T-cell (primary cell): ENCODE data around the gene DLGAP5. TPM values are rescaled to one million over a fixed set of nuclear protein-coding genes. Genes with fewer than 3 reads are reported as not detected.

Experiments
- ATAC-seq, 4 experiments: fragments of 200-7000 bp in 3 of 4; fragments of 150-1000 bp in 1 of 4; cut with Tn5 transposase; replicated peaks in 1 of 4; 1 replicate in 3 of 4; 2 replicates in 1 of 4; pipeline ENCODE4 v1.10.0; 2021; ENCODE audit warnings: moderate library complexity in 3 of 4, mild to moderate bottlenecking in 2 of 4, moderate number of reproducible peaks in 1 of 4
- CTCF ChIA-PET, 2 donors: fragments of 300-600 bp; sonication (Branson Sonifier 250); formaldehyde crosslinking; loops; one replicate each; lab custom pipeline; 2022; ENCODE audit warnings: antibody characterized with exemption in 2 of 2; lab: Charles Lee
- POLR2A ChIA-PET, 2 donors: fragments of 300-600 bp; sonication (Branson Sonifier 250); formaldehyde crosslinking; loops; one replicate each; lab custom pipeline; 2022; ENCODE audit warnings: antibody characterized with exemption in 2 of 2; lab: Charles Lee
- DNase-seq, 35 experiments: peaks; one replicate each; pipeline versions ENCODE4 v3.0.0 to v3.0.0-alpha.2; 2013 to 2023
- H3K27ac ChIP-seq: one replicate; pipeline ENCODE4 v1.5.1; 2013; ENCODE audit warnings: low read length
- H3K27me3 ChIP-seq, 2 experiments: replicated peaks in 1 of 2; 1 replicate in 1 of 2; 2 replicates in 1 of 2; pipeline versions ENCODE4 v1.6.1 to v1.7.0; 2013; ENCODE audit warnings: low read length in 1 of 2, mixed read lengths in 1 of 2; ENCODE audit not compliant: control insufficient read depth in 2 of 2, insufficient read depth in 2 of 2; ENCODE audit errors: extremely low read depth in 1 of 2
- H3K36me3 ChIP-seq, 2 donors: 1 replicate in 1 of 2; 2 replicates in 1 of 2; pipeline versions ENCODE4 v1.6.1 to v1.7.0; 2013; ENCODE audit warnings: low read length in 1 of 2; ENCODE audit not compliant: control insufficient read depth in 2 of 2, insufficient read depth in 1 of 2; ENCODE audit errors: extremely low read depth in 1 of 2
- H3K4me1 ChIP-seq, 2 experiments: 1 replicate in 1 of 2; 2 replicates in 1 of 2; pipeline versions ENCODE4 v1.6.1 to v1.7.0; 2013; ENCODE audit warnings: low read length in 2 of 2, mixed read lengths in 1 of 2; ENCODE audit not compliant: insufficient read depth in 2 of 2, control insufficient read depth in 1 of 2; ENCODE audit errors: extremely low read depth in 1 of 2
- H3K4me3 ChIP-seq, 2 donors: 1 replicate in 1 of 2; 2 replicates in 1 of 2; pipeline versions ENCODE4 v1.5.1 to v1.7.0; 2013; ENCODE audit warnings: mild to moderate bottlenecking in 2 of 2, low read length in 1 of 2, moderate library complexity in 1 of 2; ENCODE audit not compliant: control insufficient read depth in 1 of 2; ENCODE audit errors: extremely low read depth in 1 of 2
- H3K9me3 ChIP-seq: 2 replicates; pipeline ENCODE4 v1.7.0; 2013
- H3K27ac Mint-ChIP-seq, 2 donors: one replicate each; pipeline ENCODE4 v1.8.0; 2020 to 2021; ENCODE audit warnings: mild to moderate bottlenecking in 2 of 2, mixed read lengths in 2 of 2
- H3K27me3 Mint-ChIP-seq, 2 donors: one replicate each; pipeline ENCODE4 v1.8.0; 2021 to 2022; ENCODE audit warnings: mixed read lengths in 2 of 2
- H3K36me3 Mint-ChIP-seq: one replicate; pipeline ENCODE4 v1.8.0; 2021; ENCODE audit warnings: mixed read lengths
- H3K4me1 Mint-ChIP-seq, 3 donors: one replicate each; pipeline ENCODE4 v1.8.0; 2020 to 2022; ENCODE audit warnings: mixed read lengths in 3 of 3, mild to moderate bottlenecking in 1 of 3
- H3K4me3 Mint-ChIP-seq, 3 donors: one replicate each; pipeline ENCODE4 v1.8.0; 2020 to 2022; ENCODE audit warnings: mild to moderate bottlenecking in 3 of 3, mixed read lengths in 3 of 3, moderate library complexity in 3 of 3
- H3K9me3 Mint-ChIP-seq, 3 donors: one replicate each; pipeline ENCODE4 v1.8.0; 2020 to 2022; ENCODE audit warnings: mixed read lengths in 3 of 3
- WGBS: methylation state at CpG from one replicate; pipeline ENCODE4 v1.1.5; 2013; ENCODE audit warnings: missing lambda C conversion rate; ENCODE audit not compliant: insufficient coverage; 5-methylcytosine and 5-hydroxymethylcytosine counted together
- total RNA-seq, 35 experiments: library from RNA in 6 of 35; stranded (reverse) in 6 of 35; fragments of 120-200 nt in 1 of 35; gene quantifications; one replicate each; pipeline versions ENCODE4 v1.2.1 to v1.2.4 and lab custom pipeline; 2013 to 2026

Gene DLGAP5
- total RNA-seq, 5 donors from 2014 or later (not counting 1 experiment from before 2014, with no cell fraction given) = 0.41 to 1.3 (median 0.73) TPM

DNA sequence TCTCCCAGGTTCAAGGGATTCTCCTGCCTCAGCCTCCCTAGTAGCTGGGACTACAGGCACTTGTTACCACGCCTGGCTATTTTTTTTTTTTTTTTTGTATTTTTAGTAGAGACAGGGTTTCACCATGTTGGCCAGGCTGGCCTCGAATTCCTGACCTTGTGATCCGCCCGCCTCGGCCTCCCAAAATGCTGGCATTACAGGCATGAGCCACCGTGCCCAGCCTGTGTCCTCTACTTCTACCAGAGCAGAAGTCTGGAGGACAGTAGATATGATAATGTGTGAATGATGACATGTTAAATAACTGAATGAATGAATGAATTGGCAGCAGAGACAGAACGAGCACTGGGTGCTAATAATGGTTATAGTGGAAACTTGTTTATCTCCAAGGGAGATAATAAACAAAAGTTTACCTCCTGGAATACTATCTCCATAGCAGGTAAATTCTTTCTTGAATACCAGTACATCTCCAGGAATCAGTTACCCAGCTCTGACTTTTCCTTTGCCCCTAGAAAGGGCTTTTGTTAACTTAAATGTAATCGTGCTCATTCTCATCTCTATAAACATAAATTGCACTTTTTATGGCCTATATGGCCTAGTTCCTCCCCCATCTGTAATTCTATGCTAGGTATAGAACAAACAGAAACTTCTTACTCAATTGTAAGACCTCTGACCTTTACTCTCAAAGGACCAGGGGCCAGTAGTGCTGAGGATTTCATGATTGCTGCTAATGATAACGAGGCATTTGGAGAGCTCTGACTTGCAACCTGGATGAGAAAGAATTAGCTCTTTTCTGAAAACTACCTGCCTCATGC is 69.6 kb downstream of the DLGAP5 start:
- H3K4me1 ChIP-seq = peaks cover 0 to 12% of the 10 kb centered on the region in 2 experiments
- no peaks in the 10 kb centered on the region for H3K36me3 ChIP-seq
- Mint-ChIP-seq H3K4me3 (no peak overlapping the region), H3K9me3 (no peaks in the 10 kb centered on the region), H3K36me3 (no peaks in the 10 kb centered on the region), H3K27ac (no peak overlapping the region), H3K4me1 (peaks cover 8 to 15% (median 9%) of the 10 kb centered on the region in 3 donors), H3K27me3 (peaks cover 0 to 6% of the 10 kb centered on the region in 2 donors)
- ChIA-PET CTCF (no interaction called here), POLR2A (interaction anchor here in 1 of 2 donors (0.6 kb wide), 1 partner anchor 12 kb away, joined by 16 read pairs; no protein-coding TSS in a partner anchor)
- H3K27me3 ChIP-seq = peaks cover 0 to 4% of the 10 kb centered on the region in 2 experiments
- ATAC-seq (no peak), DNase-seq (no peak)
- no peak overlapping the region for H3K4me3 ChIP-seq
- WGBS = no CpG with 5 or more reads among the region's 9 CpGs
- H3K27ac ChIP-seq = no peak overlapping the region
- H3K9me3 ChIP-seq = no peaks in the 10 kb centered on the region

GRCh38 chr14:55120571-55121495 is 70.6 kb downstream of the DLGAP5 start:
- Histone ChIP-seq H3K9me3 (no peaks in the 10 kb centered on the region), H3K27ac (no peak overlapping the region), H3K4me1 (peaks cover 0 to 12% of the 10 kb centered on the region in 2 experiments), H3K27me3 (peaks cover 0 to 4% of the 10 kb centered on the region in 2 experiments), H3K36me3 (no peaks in the 10 kb centered on the region), H3K4me3 (no peak overlapping the region)
- 85% methylated on average over 3 of the region's 13 CpGs for WGBS
- POLR2A ChIA-PET = no interaction called here
- no peaks in the 10 kb centered on the region for H3K36me3 Mint-ChIP-seq
- DNase-seq = no peak
- no peak overlapping the region for H3K27ac Mint-ChIP-seq
- peaks cover 8 to 10% (median 8%) of the 10 kb centered on the region in 3 donors for H3K4me1 Mint-ChIP-seq
- no peaks in the 10 kb centered on the region for H3K9me3 Mint-ChIP-seq
- H3K4me3 Mint-ChIP-seq = no peak overlapping the region
- ATAC-seq = no peak
- CTCF ChIA-PET = no interaction called here
- H3K27me3 Mint-ChIP-seq = peaks cover 0 to 6% of the 10 kb centered on the region in 2 donors

DNA sequence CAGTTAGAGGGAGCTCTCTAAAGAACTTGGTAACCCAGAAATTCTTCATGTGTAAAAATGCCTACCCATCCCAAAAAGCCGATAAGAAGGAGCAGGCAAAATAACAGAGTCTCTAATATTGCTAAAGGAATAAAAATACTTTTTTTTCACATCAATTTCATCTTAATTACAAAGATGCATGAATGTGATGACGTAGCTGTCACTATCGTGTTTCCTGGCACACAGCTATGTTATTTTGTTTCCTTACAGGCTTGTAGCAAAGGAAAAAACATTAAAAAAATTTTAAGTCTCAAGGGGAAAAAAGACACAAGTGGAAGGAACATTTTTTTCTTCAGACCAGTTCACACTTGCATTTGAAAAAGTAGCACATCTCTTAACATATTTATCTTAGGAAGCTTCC is 72.6 kb downstream of the DLGAP5 start:
- Mint-ChIP-seq H3K4me3 (no peak overlapping the region), H3K27me3 (peaks cover 0 to 10% of the 10 kb centered on the region in 2 donors), H3K27ac (no peak overlapping the region), H3K36me3 (no peaks in the 10 kb centered on the region), H3K9me3 (no peaks in the 10 kb centered on the region), H3K4me1 (no peaks in the 10 kb centered on the region)
- Histone ChIP-seq H3K36me3 (no peaks in the 10 kb centered on the region), H3K4me1 (no peaks in the 10 kb centered on the region), H3K27ac (no peak overlapping the region), H3K27me3 (no peaks in the 10 kb centered on the region), H3K4me3 (no peak overlapping the region), H3K9me3 (no peaks in the 10 kb centered on the region)
- DNase-seq (no peak), ATAC-seq (no peak)
- no CpG with 5 or more reads among the region's 3 CpGs for WGBS
- CTCF ChIA-PET = interaction anchor here in 1 of 2 donors (0.6 kb wide), 1 partner anchor 1546 kb away, joined by 3 read pairs; no protein-coding TSS in a partner anchor
- POLR2A ChIA-PET = interaction anchor here (0.5 to 0.7 kb wide), 2 partner anchors 16 to 39 kb away, joined by 3 read pairs; no protein-coding TSS in a partner anchor

DNA sequence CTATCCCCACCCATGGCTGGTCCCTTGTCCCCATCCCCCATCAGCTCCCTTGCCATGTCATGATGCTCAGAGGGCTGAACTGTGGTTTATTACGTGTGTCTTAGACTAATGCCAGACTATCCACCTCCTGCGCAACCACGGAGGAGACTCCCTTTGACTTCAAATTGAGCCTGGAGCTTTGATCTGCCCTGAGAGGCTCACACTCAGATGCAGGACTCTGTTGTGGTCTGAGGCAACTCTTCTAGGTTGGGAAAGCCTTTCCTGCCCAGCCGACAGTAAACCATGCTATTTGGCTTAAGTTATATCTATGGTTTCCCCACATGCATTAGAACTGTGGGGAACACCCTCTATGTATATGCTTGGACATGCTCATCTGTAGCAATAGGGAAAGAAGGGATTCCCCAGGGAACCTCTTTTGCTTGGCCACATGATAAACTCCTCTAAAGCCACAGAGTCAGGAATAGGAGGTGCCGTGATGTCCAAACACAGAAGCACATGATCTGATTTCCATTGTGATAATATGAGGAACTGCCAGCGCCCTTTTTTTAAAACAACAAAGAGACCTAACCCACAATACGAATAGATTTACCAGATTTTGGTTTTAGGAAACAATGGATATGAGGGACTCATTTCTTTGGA is 73.5 kb downstream of the DLGAP5 start:
- POLR2A ChIA-PET = interaction anchor here in 1 of 2 donors (0.5 kb wide), 1 partner anchor 12 kb away, joined by 3 read pairs; no protein-coding TSS in a partner anchor
- no peaks in the 10 kb centered on the region for H3K9me3 ChIP-seq
- DNase-seq (peak in 1 of 35 experiments; percentile 9), ATAC-seq (no peak)
- H3K9me3 Mint-ChIP-seq = no peaks in the 10 kb centered on the region
- no peak overlapping the region for H3K27ac ChIP-seq
- H3K4me1 ChIP-seq = no peaks in the 10 kb centered on the region
- H3K4me1 Mint-ChIP-seq = no peaks in the 10 kb centered on the region
- H3K27me3 Mint-ChIP-seq = peaks cover 0 to 15% of the 10 kb centered on the region in 2 donors
- no peaks in the 10 kb centered on the region for H3K36me3 Mint-ChIP-seq
- H3K27ac Mint-ChIP-seq = no peak overlapping the region
- H3K36me3 ChIP-seq = no peaks in the 10 kb centered on the region
- no peak overlapping the region for H3K4me3 Mint-ChIP-seq
- no CpG with 5 or more reads among the region's 7 CpGs for WGBS
- no peak overlapping the region for H3K4me3 ChIP-seq
- CTCF ChIA-PET = interaction anchor here in 1 of 2 donors (0.6 to 1.2 kb wide), 3 partner anchors 9 to 946 kb away, joined by 3 to 6 read pairs (median 3); no protein-coding TSS in a partner anchor
- H3K27me3 ChIP-seq = no peaks in the 10 kb centered on the region

- CTCF ChIA-PET = interaction anchor here in 1 of 2 donors (1.2 kb wide), 1 partner anchor 11 kb away, joined by 3 read pairs; no protein-coding TSS in a partner anchor
- no peaks in the 10 kb centered on the region for H3K27me3 ChIP-seq
These were observed 74.9 kb downstream of the DLGAP5 start for GRCh38 chr14:55116246-55117030.

More at GRCh38 chr14:55116246-55117030, 74.9 kb downstream of the DLGAP5 start:
- no peak overlapping the region for H3K4me3 ChIP-seq
- 81% methylated on average over 11 of the region's 11 CpGs for WGBS
- no peaks in the 10 kb centered on the region for H3K9me3 ChIP-seq
- H3K4me3 Mint-ChIP-seq = no peak overlapping the region
- H3K36me3 ChIP-seq = no peaks in the 10 kb centered on the region
- POLR2A ChIA-PET = no interaction called here
- no peaks in the 10 kb centered on the region for H3K36me3 Mint-ChIP-seq
- H3K4me1 ChIP-seq = no peaks in the 10 kb centered on the region
- H3K27me3 Mint-ChIP-seq = peaks cover 0 to 10% of the 10 kb centered on the region in 2 donors
- H3K4me1 Mint-ChIP-seq = no peaks in the 10 kb centered on the region
- no peak overlapping the region for H3K27ac Mint-ChIP-seq
- no peak for DNase-seq
- no peaks in the 10 kb centered on the region for H3K9me3 Mint-ChIP-seq
- no peak for ATAC-seq
- H3K27ac ChIP-seq = no peak overlapping the region
